K562 (cell line): ENCODE measurements around the gene G2E3. TPM values are rescaled to one million over a fixed set of nuclear protein-coding genes. Genes with fewer than 3 reads are reported as not detected.

ENCODE experiments used
- ADNP ChIP-seq: fragments of 200-800 bp; sonication (Bioruptor generic); IDR thresholded peaks from 2 replicates; pipeline ENCODE4 v1.6.1; 2016; ENCODE audit warnings: missing genetic modification characterization, missing compliant biosample characterization
- ATF7 ChIP-seq: fragments of 450-650 bp; IDR thresholded peaks from 2 replicates; pipeline ENCODE4 v1.7.1; 2014; ENCODE audit warnings: mild to moderate bottlenecking, moderate library complexity
- ELK1 ChIP-seq: sonication (generic); formaldehyde crosslinking; IDR thresholded peaks from 2 replicates; pipeline ENCODE4 v1.8.1; 2022; ENCODE audit warnings: missing genetic modification reagents
- ESRRB ChIP-seq: fragments of 250-450 bp; sonication (Bioruptor Pico); IDR thresholded peaks from 2 replicates; pipeline ENCODE4 v1.5.0; 2020; ENCODE audit warnings: mild to moderate bottlenecking, moderate library complexity, borderline replicate concordance
- FOXK2 ChIP-seq, 2 experiments: fragments of 450-650 bp; IDR thresholded peaks in 1 of 2; conservative IDR thresholded peaks in 1 of 2; 2 replicates each; pipeline ENCODE4 v1.6.1; 2016; ENCODE audit warnings: low read depth in 2 of 2, mild to moderate bottlenecking in 1 of 2
- HDAC2 ChIP-seq: fragments of 450-650 bp; IDR thresholded peaks from 2 replicates; pipeline ENCODE4 v1.6.1; 2016; ENCODE audit warnings: mild to moderate bottlenecking
- KHSRP ChIP-seq: fragments of 450-650 bp; IDR thresholded peaks from 2 replicates; pipeline ENCODE4 v1.6.1; 2017
- L3MBTL2 ChIP-seq: fragments of 450-650 bp; IDR thresholded peaks from 2 replicates; pipeline ENCODE4 v1.6.1; 2016; ENCODE audit warnings: mild to moderate bottlenecking, moderate library complexity
- MAX ChIP-seq: sonication (generic); formaldehyde crosslinking; IDR thresholded peaks from 2 replicates; pipeline ENCODE4 v1.9.0; 2022; ENCODE audit warnings: mild to moderate bottlenecking, missing genetic modification reagents
- MYC ChIP-seq, 2 experiments: fragments of 250-450 bp in 1 of 2; sonication (Bioruptor Pico) in 1 of 2; IDR thresholded peaks; 2 replicates each; pipeline versions ENCODE4 v1.5.1 to v1.6.1; 2012 to 2021; ENCODE audit warnings: low read depth in 2 of 2, borderline replicate concordance in 1 of 2, improper control_type of control experiment in 1 of 2, low read length in 1 of 2, mild to moderate bottlenecking in 1 of 2, moderate library complexity in 1 of 2
- OTX1 ChIP-seq: fragments of 450-650 bp; formaldehyde crosslinking; IDR thresholded peaks from 2 replicates; pipeline ENCODE4 v1.4.0; 2022; ENCODE audit warnings: mild to moderate bottlenecking
- PHF20 ChIP-seq: fragments of 450-650 bp; IDR thresholded peaks from 2 replicates; pipeline ENCODE4 v1.6.1; 2018; ENCODE audit not compliant: partially characterized antibody
- RBM39 ChIP-seq: fragments of 200-400 bp; formaldehyde crosslinking; optimal IDR thresholded peaks from 2 replicates; pipeline ENCODE3; 2018; ENCODE audit warnings: low read depth, low read length
- SMAD3 ChIP-seq: fragments of 450-650 bp; formaldehyde crosslinking; conservative IDR thresholded peaks from 2 replicates; pipeline ENCODE4 v1.4.0; 2020; ENCODE audit warnings: mild to moderate bottlenecking
- UBTF ChIP-seq, 2 experiments: IDR thresholded peaks; 2 replicates each; pipeline ENCODE4 v1.6.1; 2012; ENCODE audit warnings: improper control_type of control experiment in 2 of 2, low read depth in 2 of 2, low read length in 2 of 2, borderline replicate concordance in 1 of 2
- ZNF133 ChIP-seq: fragments of 250-450 bp; sonication (Bioruptor Pico); IDR thresholded peaks from 2 replicates; pipeline ENCODE4 v1.4.0; 2020; ENCODE audit warnings: mild to moderate bottlenecking
- ZNF174 ChIP-seq: fragments of 250-450 bp; sonication (Bioruptor Pico); IDR thresholded peaks from 2 replicates; pipeline ENCODE4 v1.4.0; 2020; ENCODE audit warnings: mild to moderate bottlenecking
- ZNF324 ChIP-seq: fragments of 250-450 bp; sonication (Bioruptor Pico); IDR thresholded peaks from 2 replicates; pipeline ENCODE4 v1.4.0; 2020; ENCODE audit warnings: mild to moderate bottlenecking
- ZNF655 ChIP-seq: fragments of 250-450 bp; sonication (Bioruptor Pico); IDR thresholded peaks from 2 replicates; pipeline ENCODE4 v1.5.0; 2021
- ZNF778 ChIP-seq: fragments of 450-650 bp; formaldehyde crosslinking; IDR thresholded peaks from 2 replicates; pipeline ENCODE4 v1.4.0; 2020; ENCODE audit warnings: mild to moderate bottlenecking, moderate library complexity
- ZSCAN32 ChIP-seq: fragments of 450-650 bp; formaldehyde crosslinking; IDR thresholded peaks from 2 replicates; pipeline ENCODE4 v1.4.0; 2020; ENCODE audit warnings: mild to moderate bottlenecking, moderate library complexity
- polyA plus RNA-seq, 8 experiments: library from polyadenylated mRNA; depleted of rRNA in 4 of 8; stranded (reverse) in 5 of 8; unstranded in 3 of 8; fragments of >200 nt; fragmentation: Nextera tagmentation in 2 of 8; fragmentation: Illumina TruSeq in 1 of 8; extraction: Ambion mirVana in 2 of 8; extraction: Trizol in 1 of 8; gene quantifications; 2 replicates each; pipeline versions ENCODE4 v1.2.1 to v1.2.3, GENCODE V29; 2011 to 2014; ENCODE audit warnings: inconsistent platforms in 1 of 8, missing spikeins in 1 of 8
- total RNA-seq, 7 experiments: library from RNA; depleted of rRNA in 6 of 7; stranded (reverse); fragments of >200 nt in 6 of 7; fragmentation: Illumina TruSeq in 2 of 7; extraction: Trizol in 2 of 7; gene quantifications; 2 replicates each; pipeline versions ENCODE4 v1.2.1 to v1.2.3, GENCODE V29; 2011 to 2021; ENCODE audit warnings: low replicate concordance in 1 of 7

The G2E3 gene
- total and polyA plus RNA-seq, 9 of the 15 experiments (the other 6 are each of a cell fraction or from before 2014, with no cell fraction given), result 9.8 to 53.5 (median 24.7) TPM

- TF ChIP-seq MYC (IDR thresholded peaks at IDR 0.05; ENCODE audit: low read depth, low read length) (peak; percentile 75), MYC (CRISPR knock-in tag; IDR thresholded peaks at IDR 0.05; ENCODE audit: borderline replicate concordance, low read depth) (0 out of 2 replicates have a peak, but pooled peaks have one; percentile 24), OTX1 (no peak), HDAC2 (no peak), ZSCAN32 (CRISPR knock-in tag) (no peak), RBM39 (no peak), L3MBTL2 (peak; percentile 94), ATF7 (peak; percentile 38; the same call in 1 of the 2 replicates), SMAD3 (CRISPR knock-in tag) (no peak), ELK1 (CRISPR knock-in tag) (no peak), ZNF324 (CRISPR knock-in tag) (no peak), KHSRP (no peak), ZNF174 (no peak), ZNF133 (CRISPR knock-in tag) (no peak), ZNF778 (no peak), ADNP (no peak), MAX (CRISPR knock-in tag) (peak; percentile 88), ZNF655 (no peak), PHF20 (peak; percentile 71), FOXK2 (conservative IDR thresholded peaks at IDR 0.05 in 1 of 2, IDR thresholded peaks at IDR 0.05 in 1 of 2; ENCODE audit: low read depth in 2 of 2) (peak in 1 of 2 experiments; percentile 24; a peak in 1 of 4 replicates), ESRRB (CRISPR knock-in tag) (no peak), UBTF (IDR thresholded peaks at IDR 0.05; ENCODE audit: borderline replicate concordance in 1 of 2, low read depth in 2 of 2, low read length in 2 of 2) (0 out of 4 replicates have a peak, but pooled peaks of 1 of the 2 experiments have one; percentile 1)
Measured at GRCh38 chr14:30558675-30559555, at the start of gene G2E3 (continued).
